GM21390 (cell line): ENCODE measurements around the gene CDK3.
"Not testable (repeated sequence)": the region's sequence is repeated elsewhere in the genome, so short reads cannot be mapped to it uniquely, and the experiment has no call there.

ENCODE experiments used
- ATAC-seq: cut with Tn5 transposase; IDR thresholded peaks from one replicate; pipeline ENCODE4 v1.9.1; 2021; ENCODE audit not compliant: unreplicated experiment

The CDK3 gene

GRCh38 chr17:76036497-76037261 is 36.0 kb downstream of the CDK3 start:
- no peak for ATAC-seq

GRCh38 chr17:76038050-76038449 is 37.4 kb downstream of the CDK3 start:
- no peak for ATAC-seq

GRCh38 chr17:76039121-76039520 is 38.5 kb downstream of the CDK3 start:
- no peak for ATAC-seq

GRCh38 chr17:76040376-76040775 is 39.7 kb downstream of the CDK3 start:
- no peak for ATAC-seq

- ATAC-seq, result not testable (repeated sequence)
Observed at GRCh38 chr17:76042868-76043267, 42.2 kb downstream of the CDK3 start.

- not testable (repeated sequence) for ATAC-seq
Observed at GRCh38 chr17:76044475-76045007, 43.9 kb downstream of the CDK3 start.

GRCh38 chr17:76046064-76046463 is 45.4 kb downstream of the CDK3 start:
- ATAC-seq, result no peak

GRCh38 chr17:76048025-76048605 is 47.5 kb downstream of the CDK3 start:
- no peak for ATAC-seq

GRCh38 chr17:76048711-76049110 is 48.1 kb downstream of the CDK3 start:
- ATAC-seq, result no peak

GRCh38 chr17:76049239-76049638 is 48.6 kb downstream of the CDK3 start:
- no peak for ATAC-seq

GRCh38 chr17:76049836-76050537 is 49.3 kb downstream of the CDK3 start:
- no peak for ATAC-seq

- no peak for ATAC-seq
Observed at GRCh38 chr17:76050538-76051467, 50.1 kb downstream of the CDK3 start.

GRCh38 chr17:76051561-76051960 is 50.9 kb downstream of the CDK3 start:
- no peak for ATAC-seq

- ATAC-seq, result no peak
Observed at GRCh38 chr17:76053246-76054111, 52.8 kb downstream of the CDK3 start.

- ATAC-seq, result no peak
Observed at GRCh38 chr17:76054112-76054476, 53.4 kb downstream of the CDK3 start.
